ENCODE measurements around the gene KRT9.

KRT9 gene

DNA sequence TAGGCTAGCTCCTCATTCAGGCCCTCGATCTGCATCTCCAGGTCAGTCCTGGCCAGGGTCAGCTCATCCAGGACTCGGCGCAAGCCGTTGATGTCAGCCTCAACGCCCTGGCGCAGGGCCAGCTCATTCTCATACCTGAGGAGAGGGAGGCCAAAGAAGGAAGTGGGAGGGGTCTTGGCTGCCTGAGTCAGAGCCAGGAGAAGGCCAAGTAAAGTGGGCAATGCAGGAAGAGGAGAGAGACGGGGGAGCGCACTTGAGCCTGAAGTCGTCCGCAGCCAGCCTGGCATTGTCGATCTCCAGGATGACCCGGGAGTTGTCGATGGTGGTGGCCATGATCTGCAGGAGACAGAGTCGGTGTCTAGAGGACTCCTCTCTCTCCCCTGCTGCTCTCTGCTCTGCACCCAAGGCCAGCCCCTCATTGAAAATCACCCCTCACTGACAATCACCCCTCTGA, 55.0 kb downstream of the KRT9 start:
- H3K9me3 ChIP-seq (ENCODE audit: control insufficient read depth, low read length) = no peaks in the 10 kb centered on the region
- H3K4me1 ChIP-seq (ENCODE audit: control insufficient read depth, insufficient read depth, low read length) = peaks cover 26% of the 10 kb centered on the region
- H3K27me3 ChIP-seq (ENCODE audit: control insufficient read depth, insufficient read depth, low read length) = no peaks in the 10 kb centered on the region
- H3K36me3 ChIP-seq (ENCODE audit: control insufficient read depth, insufficient read depth, low read length) = no peaks in the 10 kb centered on the region
- H3K9ac ChIP-seq (ENCODE audit: low read length) = no peak overlapping the region
- no peak overlapping the region for H3K4me3 ChIP-seq (ENCODE audit: low read length)

DNA sequence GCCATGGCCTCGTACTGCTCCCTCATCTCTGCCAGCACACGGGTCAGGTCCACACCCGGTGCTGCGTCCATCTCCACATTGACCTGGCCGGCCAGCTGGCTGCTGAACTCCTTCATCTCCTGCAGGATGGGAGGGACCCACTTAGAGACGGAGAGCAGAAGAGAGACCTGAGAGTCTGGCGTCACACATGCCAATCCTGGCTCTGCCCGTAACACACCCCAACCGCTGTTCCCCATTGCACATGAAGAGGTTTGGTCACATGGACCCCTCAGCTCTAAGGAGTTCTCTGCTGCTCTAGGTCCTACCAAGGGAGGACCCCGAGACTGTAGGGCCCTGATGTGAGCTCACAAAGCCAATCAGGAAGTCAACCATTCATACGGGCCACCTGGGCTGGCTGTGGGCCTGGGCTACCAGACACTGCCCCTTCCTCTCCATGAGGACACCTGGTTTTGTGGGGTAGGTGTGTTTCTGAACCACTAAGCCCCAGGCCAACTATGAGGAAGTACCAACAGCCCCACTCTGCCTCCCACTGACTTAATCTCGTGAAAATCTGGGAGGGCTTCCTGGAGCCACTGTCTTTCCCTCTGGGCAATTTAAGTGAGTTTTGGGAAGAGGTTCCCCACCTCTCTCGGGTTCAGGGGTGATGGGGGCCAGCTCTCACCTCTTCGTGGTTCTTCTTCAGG, 55.6 kb downstream of the KRT9 start:
- H3K9me3 ChIP-seq (ENCODE audit: control insufficient read depth, low read length) = no peaks in the 10 kb centered on the region
- H3K36me3 ChIP-seq (ENCODE audit: control insufficient read depth, insufficient read depth, low read length) = no peaks in the 10 kb centered on the region
- H3K4me3 ChIP-seq (ENCODE audit: low read length) = no peak overlapping the region
- no peak overlapping the region for H3K9ac ChIP-seq (ENCODE audit: low read length)
- H3K4me1 ChIP-seq (ENCODE audit: control insufficient read depth, insufficient read depth, low read length) = peaks cover 26% of the 10 kb centered on the region
- no peaks in the 10 kb centered on the region for H3K27me3 ChIP-seq (ENCODE audit: control insufficient read depth, insufficient read depth, low read length)
